Lung (tissue), 12 donors: Measurements from ENCODE around the gene ZNF445. TPM values are rescaled to one million over a fixed set of nuclear protein-coding genes. Genes with fewer than 3 reads are reported as not detected.

Source experiments
- ATAC-seq: fragments of 200-7000 bp; cut with Tn5 transposase; one replicate; pipeline ENCODE4 v1.9.1; 2020; ENCODE audit warnings: moderate number of reproducible peaks; ENCODE audit not compliant: insufficient read depth, low FRiP score
- DNase-seq, 3 donors: peaks; one replicate each; pipeline ENCODE4 v3.0.0-alpha.2; 2013 to 2017
- H3K27ac ChIP-seq, 2 donors: one replicate each; pipeline ENCODE4 v1.5.1; 2013; ENCODE audit warnings: mild to moderate bottlenecking in 2 of 2, moderate library complexity in 2 of 2, control low read depth in 1 of 2, inconsistent platforms in 1 of 2, low read depth in 1 of 2, low read length in 1 of 2
- H3K27me3 ChIP-seq, 3 donors: one replicate each; pipeline ENCODE4 v1.5.1; 2013; ENCODE audit warnings: low read length in 2 of 3; ENCODE audit not compliant: control insufficient read depth in 3 of 3, insufficient read depth in 3 of 3
- H3K36me3 ChIP-seq, 4 donors: one replicate each; pipeline ENCODE4 v1.5.1; 2013; ENCODE audit warnings: low read length in 4 of 4, mild to moderate bottlenecking in 1 of 4, moderate library complexity in 1 of 4; ENCODE audit not compliant: control insufficient read depth in 4 of 4, insufficient read depth in 4 of 4
- H3K4me1 ChIP-seq, 5 donors: one replicate each; pipeline ENCODE4 v1.5.1; 2013; ENCODE audit warnings: low read length in 5 of 5, mild to moderate bottlenecking in 2 of 5, moderate library complexity in 1 of 5; ENCODE audit not compliant: control insufficient read depth in 5 of 5, insufficient read depth in 5 of 5
- H3K4me3 ChIP-seq: one replicate; pipeline ENCODE4 v1.5.1; 2013; ENCODE audit warnings: mild to moderate bottlenecking, control low read depth, moderate library complexity
- H3K9ac ChIP-seq, 2 donors: one replicate each; pipeline ENCODE4 v1.5.1; 2013; ENCODE audit warnings: low read length in 2 of 2, control low read depth in 1 of 2; ENCODE audit not compliant: insufficient read depth in 1 of 2
- H3K9me3 ChIP-seq, 4 donors: one replicate each; pipeline ENCODE4 v1.5.1; 2013; ENCODE audit warnings: low read length in 3 of 4, mild to moderate bottlenecking in 1 of 4, moderate library complexity in 1 of 4; ENCODE audit not compliant: control insufficient read depth in 4 of 4, insufficient read depth in 3 of 4
- WGBS, 2 donors: extraction: QIAGEN DNeasy Blood & Tissue Kit; methylation state at CpG; one replicate each; pipeline ENCODE4 v1.1.7; 2013; 5-methylcytosine and 5-hydroxymethylcytosine counted together
- polyA plus RNA-seq, 2 donors: library from polyadenylated mRNA; stranded (reverse); fragments of 200-250 nt; gene quantifications; one replicate each; pipeline ENCODE4 v1.2.1, GENCODE V29; 2013
- total RNA-seq, 2 donors: library from RNA; depleted of rRNA in 1 of 2; stranded (reverse); fragments of >200 nt in 1 of 2; gene quantifications; one replicate each; pipeline ENCODE4 v1.2.1, GENCODE V29; 2014 to 2021
- TF ChIP-seq, protein P1 (sequence below): IDR thresholded peaks from 2 replicates; pipeline ENCODE4 v1.5.1; 2012; ENCODE audit warnings: mild to moderate bottlenecking; ENCODE audit errors: control extremely low read depth, extremely low read depth
- donor health status: control.
- donor health status: control.
- donor health status: Bipolar disorder and iron deficiency.
- donor health status: healthy.
- donor health status: DM: yes; HTN: yes; CAD: no.

ZNF445 gene
- total and polyA plus RNA-seq, 4 donors: 2.7 to 23.2 (median 10.1) TPM

DNA sequence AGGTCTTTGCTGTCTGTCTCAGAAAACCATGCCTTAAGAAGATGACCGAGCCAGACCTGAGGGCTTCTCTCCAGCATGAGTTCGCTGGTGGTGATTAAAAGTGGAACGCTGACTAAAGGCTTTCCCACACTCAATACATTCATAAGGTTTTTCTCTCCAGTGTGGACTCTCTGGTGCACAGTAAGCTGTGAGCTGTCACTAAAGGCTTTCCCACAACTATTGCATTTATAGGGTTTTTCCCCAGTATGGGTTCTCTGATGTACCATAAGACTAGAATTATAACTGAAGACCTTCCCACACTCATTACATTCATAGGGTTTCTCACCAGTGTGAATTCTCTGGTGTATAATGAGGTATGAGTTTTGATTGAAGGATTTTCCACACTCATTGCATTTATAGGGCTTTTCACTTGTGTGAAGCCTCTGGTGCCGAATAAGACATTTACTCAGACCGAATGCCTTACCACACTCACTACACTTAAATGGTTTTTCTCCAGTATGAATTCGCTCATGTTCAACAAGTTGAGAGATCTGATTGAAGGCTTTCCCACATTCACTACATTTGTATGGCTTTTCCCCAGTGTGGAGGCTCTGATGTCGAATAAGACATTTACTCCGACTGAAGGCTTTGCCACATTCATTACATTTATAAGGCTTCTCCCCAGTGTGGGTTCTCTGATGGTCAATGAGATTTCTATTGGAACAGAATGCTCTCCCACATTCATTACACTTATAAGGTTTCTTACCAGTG lies 21.9 kb upstream of the ZNF445 start:
- Histone ChIP-seq H3K4me3 (no peak overlapping the region), H3K9me3 (peaks cover 10 to 22% (median 20%) of the 10 kb centered on the region in 4 donors), H3K27me3 (no peaks in the 10 kb centered on the region), H3K36me3 (peaks cover 12 to 42% (median 38%) of the 10 kb centered on the region in 4 donors), H3K4me1 (peaks cover 0 to 2% (median 0%) of the 10 kb centered on the region in 5 donors), H3K9ac (no peak overlapping the region), H3K27ac (no peak overlapping the region)
- WGBS, 2 donors: 97 to 98% methylated on average over 8 of the region's 8 CpGs
- TF ChIP-seq, protein P1, sequence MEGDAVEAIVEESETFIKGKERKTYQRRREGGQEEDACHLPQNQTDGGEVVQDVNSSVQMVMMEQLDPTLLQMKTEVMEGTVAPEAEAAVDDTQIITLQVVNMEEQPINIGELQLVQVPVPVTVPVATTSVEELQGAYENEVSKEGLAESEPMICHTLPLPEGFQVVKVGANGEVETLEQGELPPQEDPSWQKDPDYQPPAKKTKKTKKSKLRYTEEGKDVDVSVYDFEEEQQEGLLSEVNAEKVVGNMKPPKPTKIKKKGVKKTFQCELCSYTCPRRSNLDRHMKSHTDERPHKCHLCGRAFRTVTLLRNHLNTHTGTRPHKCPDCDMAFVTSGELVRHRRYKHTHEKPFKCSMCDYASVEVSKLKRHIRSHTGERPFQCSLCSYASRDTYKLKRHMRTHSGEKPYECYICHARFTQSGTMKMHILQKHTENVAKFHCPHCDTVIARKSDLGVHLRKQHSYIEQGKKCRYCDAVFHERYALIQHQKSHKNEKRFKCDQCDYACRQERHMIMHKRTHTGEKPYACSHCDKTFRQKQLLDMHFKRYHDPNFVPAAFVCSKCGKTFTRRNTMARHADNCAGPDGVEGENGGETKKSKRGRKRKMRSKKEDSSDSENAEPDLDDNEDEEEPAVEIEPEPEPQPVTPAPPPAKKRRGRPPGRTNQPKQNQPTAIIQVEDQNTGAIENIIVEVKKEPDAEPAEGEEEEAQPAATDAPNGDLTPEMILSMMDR: no peak
- DNase-seq (no peak), ATAC-seq (no peak)

DNA sequence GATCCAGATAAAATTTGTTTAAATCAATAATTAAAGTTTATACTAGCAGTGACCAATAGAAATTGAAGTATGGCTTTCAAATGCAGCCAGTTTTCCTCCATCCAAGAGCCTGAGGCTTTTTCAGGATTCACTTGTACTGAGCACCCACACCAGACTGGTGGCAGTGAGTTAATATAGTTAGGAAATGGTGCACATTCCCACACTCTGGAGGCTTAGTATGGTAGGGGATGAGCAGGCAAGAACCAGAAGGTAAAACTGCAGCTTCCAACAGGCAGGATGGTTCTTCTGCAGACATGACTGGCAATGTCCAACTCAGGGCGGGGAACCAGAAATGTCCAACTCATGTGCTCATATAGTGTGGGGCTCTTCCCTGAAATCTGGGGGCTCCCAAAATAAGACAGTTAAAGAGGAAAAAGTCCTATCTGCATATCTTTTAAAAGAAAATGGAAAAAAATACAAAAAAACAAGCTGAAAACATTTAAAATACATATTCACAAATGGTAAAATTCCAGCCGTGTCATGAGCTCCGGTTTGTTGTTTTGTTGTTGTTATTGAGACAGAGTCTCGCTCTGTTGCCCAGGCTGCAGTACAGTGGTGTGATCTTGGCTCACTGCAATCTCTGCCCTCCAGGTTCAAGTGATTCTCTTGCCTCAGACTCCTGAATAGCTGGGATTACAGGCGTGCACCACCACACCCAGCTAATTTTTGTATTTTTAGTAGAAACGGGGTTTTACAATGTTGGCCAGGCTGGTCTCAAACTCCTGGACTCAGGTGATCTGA lies 18.4 kb upstream of the ZNF445 start:
- TF ChIP-seq, protein P1: no peak
- H3K27ac ChIP-seq: no peak overlapping the region
- ATAC-seq (no peak), DNase-seq (no peak)
- no peaks in the 10 kb centered on the region for H3K4me1 ChIP-seq
- 97% methylated on average over 6 of the region's 6 CpGs for WGBS, 2 donors
- no peak overlapping the region for H3K4me3 ChIP-seq
- H3K9me3 ChIP-seq: peaks cover 11 to 22% (median 17%) of the 10 kb centered on the region in 4 donors
- peaks cover 6 to 31% (median 29%) of the 10 kb centered on the region in 4 donors for H3K36me3 ChIP-seq
- H3K27me3 ChIP-seq: no peaks in the 10 kb centered on the region
- H3K9ac ChIP-seq: no peak overlapping the region

DNA sequence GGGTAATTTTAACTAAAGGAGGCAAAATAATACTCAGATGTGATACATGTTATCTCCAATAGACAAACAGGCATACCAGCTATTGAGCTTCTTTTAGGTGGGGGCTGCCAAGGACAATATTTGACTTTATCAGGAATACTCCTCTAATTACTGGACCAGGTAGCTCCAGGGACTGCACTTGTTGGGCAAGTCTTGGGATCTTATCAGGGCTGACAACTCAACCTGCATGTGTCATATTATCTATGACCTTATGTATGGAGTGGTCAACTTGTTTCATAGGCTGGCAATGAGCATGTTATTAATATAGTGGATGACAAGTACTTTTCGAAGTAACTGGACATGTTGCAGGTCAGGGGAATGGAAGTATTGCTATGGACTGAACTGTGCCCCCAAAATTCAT lies 15.0 kb upstream of the ZNF445 start:
- WGBS, 2 donors: 97 to 100% methylated on average over 1 of the region's 1 CpG
- Histone ChIP-seq H3K4me1 (no peaks in the 10 kb centered on the region), H3K36me3 (peaks cover 3 to 10% (median 6%) of the 10 kb centered on the region in 4 donors), H3K27me3 (no peaks in the 10 kb centered on the region), H3K9me3 (peaks cover 2 to 19% (median 6%) of the 10 kb centered on the region in 4 donors), H3K9ac (no peak overlapping the region), H3K27ac (no peak overlapping the region), H3K4me3 (no peak overlapping the region)
- no peak for ATAC-seq
- DNase-seq: no peak
- TF ChIP-seq, protein P1: no peak
